IMR-90 (cell line): ENCODE measurements around the gene CDK11B. TPM values are rescaled to one million over a fixed set of nuclear protein-coding genes. Genes with fewer than 3 reads are reported as not detected.
"Not testable (repeated sequence)": the region's sequence is repeated elsewhere in the genome, so short reads cannot be mapped to it uniquely, and the experiment has no call there.

ENCODE experiments used
- ATAC-seq: fragments of 200-7000 bp; cut with Tn5 transposase; 2 replicates; pipeline ENCODE4 v1.9.1; 2020; ENCODE audit warnings: low read depth, mild to moderate bottlenecking, moderate library complexity
- BruUV-seq: library from RNA; stranded (reverse); fragments of 400-500 nt; replicated peaks from 2 replicates; lab custom pipeline; 2021; lab: Mats Ljungman, UMichigan
- CTCF ChIA-PET: fragments of 300-600 bp; formaldehyde crosslinking; extraction: SDS; loops from one replicate; lab custom pipeline; 2021; ENCODE audit warnings: antibody characterized with exemption; lab: Yijun Ruan, JAX
- POLR2A ChIA-PET: fragments of 300-600 bp; sonication (Branson Sonifier 250); formaldehyde crosslinking; loops from one replicate; lab custom pipeline; 2022; ENCODE audit warnings: antibody characterized with exemption; ENCODE audit not compliant: unreplicated experiment; lab: Charles Lee
- DNase-seq: peaks from one replicate; pipeline ENCODE4 v3.0.0; 2013
- H2AFZ ChIP-seq: replicated peaks from 2 replicates; pipeline ENCODE3; 2013; ENCODE audit warnings: low read length, mild to moderate bottlenecking; ENCODE audit not compliant: poor library complexity
- H2AK5ac ChIP-seq: 2 replicates; pipeline ENCODE4 v1.6.1; 2013; ENCODE audit warnings: low read depth, low read length, inconsistent platforms
- H2AK9ac ChIP-seq: replicated peaks from 2 replicates; pipeline ENCODE3; 2013; ENCODE audit warnings: mild to moderate bottlenecking, low read depth, low read length, moderate library complexity; ENCODE audit not compliant: poor library complexity
- H2BK120ac ChIP-seq: 2 replicates; pipeline ENCODE4 v1.6.1; 2013; ENCODE audit warnings: low read depth, low read length, inconsistent platforms
- H2BK15ac ChIP-seq: 3 replicates; pipeline ENCODE4 v1.6.1; 2013; ENCODE audit warnings: low read depth, low read length, inconsistent platforms
- H2BK20ac ChIP-seq: 2 replicates; pipeline ENCODE4 v1.6.1; 2013; ENCODE audit warnings: low read depth, mild to moderate bottlenecking, inconsistent platforms, low read length, moderate library complexity
- H2BK5ac ChIP-seq: 2 replicates; pipeline ENCODE4 v1.6.1; 2013; ENCODE audit warnings: mild to moderate bottlenecking, low read depth, low read length, inconsistent platforms; ENCODE audit not compliant: poor library complexity, severe bottlenecking
- H3K14ac ChIP-seq: replicated peaks from 2 replicates; pipeline ENCODE4 v1.6.1; 2013; ENCODE audit warnings: low read depth, low read length, inconsistent platforms
- H3K18ac ChIP-seq: 2 replicates; pipeline ENCODE4 v1.6.1; 2013; ENCODE audit warnings: low read depth, low read length, control low read depth
- H3K23ac ChIP-seq: 2 replicates; pipeline ENCODE4 v1.6.1; 2013; ENCODE audit warnings: low read depth, low read length, inconsistent platforms
- H3K27ac ChIP-seq: 2 replicates; pipeline ENCODE4 v1.5.1; 2013; ENCODE audit warnings: mild to moderate bottlenecking, control low read depth, low read length; ENCODE audit not compliant: insufficient read depth
- H3K27me3 ChIP-seq: 2 replicates; pipeline ENCODE4 v1.6.1; 2013; ENCODE audit warnings: low read length; ENCODE audit not compliant: control insufficient read depth, insufficient read depth
- H3K36me3 ChIP-seq: 2 replicates; pipeline ENCODE4 v1.6.1; 2013; ENCODE audit warnings: low read length, mixed read lengths; ENCODE audit not compliant: control insufficient read depth, insufficient read depth
- H3K4ac ChIP-seq: 2 replicates; pipeline ENCODE4 v1.6.1; 2013; ENCODE audit warnings: low read depth, low read length, inconsistent platforms
- H3K4me1 ChIP-seq: 2 replicates; pipeline ENCODE4 v1.6.1; 2013; ENCODE audit warnings: low read length, mixed read lengths; ENCODE audit not compliant: control insufficient read depth, insufficient read depth
- H3K4me2 ChIP-seq: 2 replicates; pipeline ENCODE4 v1.6.1; 2013; ENCODE audit warnings: low read depth, mild to moderate bottlenecking, control low read depth, low read length, moderate library complexity
- H3K4me3 ChIP-seq: 2 replicates; pipeline ENCODE4 v1.5.1; 2013; ENCODE audit warnings: low read depth, mild to moderate bottlenecking, control low read depth, low read length, moderate library complexity; ENCODE audit not compliant: insufficient read depth
- H3K56ac ChIP-seq: 2 replicates; pipeline ENCODE4 v1.6.1; 2013; ENCODE audit warnings: low read length, inconsistent platforms; ENCODE audit not compliant: insufficient read depth; ENCODE audit errors: extremely low read depth
- H3K79me1 ChIP-seq, 2 experiments: 2 replicates each; pipeline ENCODE4 v1.6.1; 2013; ENCODE audit warnings: low read length in 2 of 2, inconsistent platforms in 1 of 2, low read depth in 1 of 2
- H3K9ac ChIP-seq: 2 replicates; pipeline ENCODE4 v1.6.1; 2013; ENCODE audit warnings: low read depth, low read length, control low read depth
- H3K9me1 ChIP-seq: 2 replicates; pipeline ENCODE4 v1.6.1; 2013; ENCODE audit warnings: low read length, inconsistent platforms; ENCODE audit not compliant: insufficient read depth
- H3K9me3 ChIP-seq: 2 replicates; pipeline ENCODE4 v1.6.1; 2013; ENCODE audit warnings: low read length; ENCODE audit not compliant: control insufficient read depth, insufficient read depth
- H4K20me1 ChIP-seq: 2 replicates; pipeline ENCODE4 v1.6.1; 2013; ENCODE audit warnings: low read length, inconsistent platforms; ENCODE audit not compliant: insufficient read depth
- H4K5ac ChIP-seq: 2 replicates; pipeline ENCODE4 v1.6.1; 2013; ENCODE audit warnings: mild to moderate bottlenecking, low read depth, low read length, control low read depth
- H4K8ac ChIP-seq, 2 experiments: 2 replicates each; pipeline ENCODE4 v1.6.1; 2013; ENCODE audit warnings: low read depth in 2 of 2, low read length in 2 of 2, control low read depth in 1 of 2, inconsistent platforms in 1 of 2
- H4K91ac ChIP-seq: 2 replicates; pipeline ENCODE4 v1.6.1; 2013; ENCODE audit warnings: low read depth, low read length, inconsistent platforms; ENCODE audit not compliant: insufficient read depth
- WGBS, 2 experiments: methylation state at CpG; one replicate each; pipeline versions ENCODE4 v1.1.5 to v1.1.7; 2013; ENCODE audit warnings: missing lambda C conversion rate in 2 of 2; ENCODE audit not compliant: insufficient read length in 1 of 2; ENCODE audit errors: extremely low coverage in 2 of 2; 5-methylcytosine and 5-hydroxymethylcytosine counted together
- dilution Hi-C: fragments of 300-500 bp; cut with HindIII; formaldehyde crosslinking; loops from one replicate; pipeline ENCODE4 v1.14.3; 2018; ENCODE audit warnings: low sequenced_read_pairs; ENCODE audit not compliant: unreplicated experiment
- in situ Hi-C: fragments of 300-500 bp; cut with MboI; formaldehyde crosslinking; loops from 3 replicates; pipeline ENCODE4 v1.14.3; 2019; ENCODE audit warnings: low sequenced_read_pairs, inconsistent platforms, mixed read lengths
- intact Hi-C: fragments of 100-400 bp; cut with micrococcal nuclease; formaldehyde crosslinking; loops from 2 replicates; pipeline ENCODE4 v1.10.0; 2022
- polyA plus RNA-seq, 3 experiments: library from polyadenylated mRNA; depleted of rRNA; stranded (reverse); fragments of >200 nt; gene quantifications; 2 replicates each; pipeline ENCODE4 v1.2.3, GENCODE V29; 2012; ENCODE audit warnings: low replicate concordance in 1 of 3
- total RNA-seq: library from RNA; depleted of rRNA; stranded (reverse); fragments of >200 nt; gene quantifications from 2 replicates; pipeline ENCODE4 v1.2.3, GENCODE V29; 2012

Gene CDK11B
- total and polyA plus RNA-seq, 2 of the 4 experiments (the other 2 are of a cell fraction), result 8.2 to 19.1 TPM

DNA sequence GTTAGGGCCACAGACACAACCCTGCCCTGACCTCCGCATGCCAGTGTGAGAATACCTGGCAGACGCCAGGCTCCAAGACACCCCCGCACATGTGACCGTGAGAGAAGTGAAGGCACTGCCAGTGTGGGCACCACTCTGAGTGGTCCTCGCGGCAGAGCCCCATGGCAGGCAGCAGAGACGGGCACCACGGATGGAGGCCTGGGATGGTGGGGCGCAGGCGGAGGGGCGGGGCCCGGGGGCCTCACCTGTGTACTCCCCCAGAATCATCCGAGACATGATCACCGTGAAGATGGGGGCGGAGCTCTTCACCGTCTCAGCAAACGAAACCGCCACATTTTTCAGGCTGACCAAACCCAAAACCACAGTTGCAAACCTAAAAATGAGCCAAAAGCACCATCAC lies 16.4 kb upstream of the CDK11B start:
- H3K4ac ChIP-seq, H3K4me3 ChIP-seq, BruUV-seq, H3K14ac ChIP-seq, H2AFZ ChIP-seq, H3K4me1 ChIP-seq, H2BK20ac ChIP-seq, H3K27me3 ChIP-seq, H2BK15ac ChIP-seq, H3K56ac ChIP-seq, H3K4me2 ChIP-seq, H2BK120ac ChIP-seq, intact Hi-C loops, H4K91ac ChIP-seq, H2BK5ac ChIP-seq, H3K18ac ChIP-seq, dilution Hi-C loops, H4K8ac ChIP-seq, ATAC-seq, H3K9me1 ChIP-seq, in situ Hi-C loops, H2AK9ac ChIP-seq, H3K9me3 ChIP-seq, DNase-seq, POLR2A ChIA-PET, H3K27ac ChIP-seq, H3K9ac ChIP-seq, H4K5ac ChIP-seq, H2AK5ac ChIP-seq, H3K23ac ChIP-seq: not testable (repeated sequence)
- peaks cover 34% of the 10 kb centered on the region for H3K36me3 ChIP-seq
- H4K20me1 ChIP-seq, result peaks cover 14% of the 10 kb centered on the region
- no CpG with 5 or more reads among the region's 18 CpGs for WGBS, 2 experiments
- H3K79me1 ChIP-seq, result peaks cover 9 to 28% of the 10 kb centered on the region in 2 experiments
- CTCF ChIA-PET, result interaction anchor here (0.6 kb wide), 1 partner anchor 23 kb away, joined by 3 read pairs; no protein-coding TSS in a partner anchor

DNA sequence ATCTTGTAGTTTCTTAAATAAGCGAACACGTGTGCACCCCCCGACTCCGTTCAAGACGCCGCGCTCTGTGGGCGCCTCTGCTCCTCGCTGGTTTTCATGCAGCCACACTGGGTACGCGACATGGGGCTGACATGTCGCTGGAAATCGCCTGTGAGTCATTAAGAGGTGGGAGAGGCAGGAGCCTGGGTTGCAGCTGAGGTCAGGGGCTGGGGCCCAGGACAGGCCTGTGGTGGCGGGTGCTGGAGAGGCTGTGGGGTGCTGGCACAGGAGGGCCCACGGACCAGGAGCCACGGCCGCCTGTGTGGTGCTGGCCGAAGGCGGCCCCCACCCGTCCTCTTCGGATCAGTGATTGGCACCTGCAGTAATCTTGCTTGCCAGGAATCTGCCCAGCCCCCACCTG lies 16.0 kb upstream of the CDK11B start:
- H3K14ac ChIP-seq, H3K56ac ChIP-seq, in situ Hi-C loops, H2AK9ac ChIP-seq, H2AFZ ChIP-seq, H3K9me3 ChIP-seq, H3K4me3 ChIP-seq, H3K4ac ChIP-seq, H3K9ac ChIP-seq, H2BK5ac ChIP-seq, H3K4me1 ChIP-seq, H4K8ac ChIP-seq, H3K27me3 ChIP-seq, H4K91ac ChIP-seq, H3K9me1 ChIP-seq, H2BK15ac ChIP-seq, H2BK20ac ChIP-seq, intact Hi-C loops, H2BK120ac ChIP-seq, H3K18ac ChIP-seq, ATAC-seq, H4K5ac ChIP-seq, CTCF ChIA-PET, H3K27ac ChIP-seq, BruUV-seq, DNase-seq, H3K23ac ChIP-seq, H3K4me2 ChIP-seq, H2AK5ac ChIP-seq, POLR2A ChIA-PET, dilution Hi-C loops: not testable (repeated sequence)
- Histone ChIP-seq H3K79me1 (peaks cover 8 to 26% of the 10 kb centered on the region in 2 experiments), H3K36me3 (peaks cover 36% of the 10 kb centered on the region), H4K20me1 (peaks cover 14% of the 10 kb centered on the region)
- WGBS, 2 experiments, result no CpG with 5 or more reads among the region's 21 CpGs
